MM.1S (cell line): ENCODE results near the gene HAGHL.
"Not testable (repeated sequence)": the region's sequence is repeated elsewhere in the genome, so short reads cannot be mapped to it uniquely, and the experiment has no call there.

Experiments
- CTCF ChIP-seq: fragments of 300-600 bp; sonication (generic); IDR thresholded peaks from 2 replicates; pipeline ENCODE4 v1.5.1; 2016; ENCODE audit warnings: antibody characterized with exemption, low read length, mixed read lengths
- EZH2 ChIP-seq: fragments of 300-600 bp; sonication (generic); optimal IDR thresholded peaks from 2 replicates; pipeline ENCODE3; 2017; ENCODE audit warnings: low read depth, mild to moderate bottlenecking, antibody characterized with exemption, low read length, mixed read lengths
- EZH2phosphoT487 ChIP-seq: fragments of 300-600 bp; sonication (generic); IDR thresholded peaks from 2 replicates; pipeline ENCODE4 v1.6.1; 2018; ENCODE audit warnings: antibody characterized with exemption, low read length

DNA sequence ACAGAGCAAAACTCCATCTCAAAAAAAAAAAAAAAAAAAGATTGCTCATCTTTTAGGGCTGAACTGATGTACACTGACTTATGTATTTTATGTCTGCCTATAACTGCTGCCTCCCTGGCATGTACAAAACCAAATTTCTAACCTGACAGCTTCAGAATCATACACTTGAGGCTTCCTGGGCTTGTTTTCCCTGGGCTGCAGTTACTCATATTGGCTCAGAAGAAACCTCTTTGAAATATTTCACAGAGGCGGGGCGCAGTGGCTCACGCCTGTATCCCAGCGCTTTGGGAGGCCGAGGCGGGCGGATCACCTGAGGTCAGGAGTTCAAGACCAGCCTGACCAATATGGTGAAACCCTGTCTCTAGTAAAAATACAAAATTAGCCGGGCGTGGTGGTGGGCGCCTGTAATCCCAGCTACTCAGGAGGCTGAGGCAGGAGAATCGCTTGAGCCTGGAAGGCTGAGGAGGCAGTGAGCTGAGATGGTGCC lies 27.3 kb downstream of the HAGHL start:
- TF ChIP-seq EZH2, CTCF, EZH2phosphoT487: not testable (repeated sequence)
